A549 (cell line): ENCODE results near the gene MAP6D1.

Source experiments
- CBX8 ChIP-seq: fragments of 200-600 bp; sonication (generic); IDR thresholded peaks from 2 replicates; pipeline ENCODE4 v1.6.1; 2016
- NR3C1 ChIP-seq: fragments of >200 bp; sonication (Bioruptor Twin); formaldehyde crosslinking; IDR thresholded peaks from 3 replicates; pipeline ENCODE4 v1.6.1; 2017
- POLR2A ChIP-seq: IDR thresholded peaks from 2 replicates; pipeline ENCODE4 v1.6.1; 2012; ENCODE audit warnings: mild to moderate bottlenecking, low read length
- ZFP36 ChIP-seq: fragments of 450-650 bp; IDR thresholded peaks from 2 replicates; pipeline ENCODE4 v1.6.1; 2014; ENCODE audit warnings: borderline replicate concordance; ENCODE audit not compliant: partially characterized antibody
- TF ChIP-seq, protein P1 (sequence below): fragments of >200 bp; sonication (Bioruptor Twin); formaldehyde crosslinking; IDR thresholded peaks from 3 replicates; pipeline ENCODE4 v1.5.1; 2016
- TF ChIP-seq, protein P2 (sequence below): fragments of 200-600 bp; sonication (generic); IDR thresholded peaks from 2 replicates; pipeline ENCODE4 v1.6.1; 2016; ENCODE audit warnings: antibody characterized with exemption, mild to moderate bottlenecking, moderate library complexity
- TF ChIP-seq, protein P3 (sequence below): IDR thresholded peaks from 2 replicates; pipeline ENCODE4 v1.6.1; 2012
- TF ChIP-seq, protein P4 (sequence below): fragments of 450-650 bp; IDR thresholded peaks from 2 replicates; pipeline ENCODE4 v1.6.1; 2014; ENCODE audit warnings: antibody characterized with exemption

DNA sequence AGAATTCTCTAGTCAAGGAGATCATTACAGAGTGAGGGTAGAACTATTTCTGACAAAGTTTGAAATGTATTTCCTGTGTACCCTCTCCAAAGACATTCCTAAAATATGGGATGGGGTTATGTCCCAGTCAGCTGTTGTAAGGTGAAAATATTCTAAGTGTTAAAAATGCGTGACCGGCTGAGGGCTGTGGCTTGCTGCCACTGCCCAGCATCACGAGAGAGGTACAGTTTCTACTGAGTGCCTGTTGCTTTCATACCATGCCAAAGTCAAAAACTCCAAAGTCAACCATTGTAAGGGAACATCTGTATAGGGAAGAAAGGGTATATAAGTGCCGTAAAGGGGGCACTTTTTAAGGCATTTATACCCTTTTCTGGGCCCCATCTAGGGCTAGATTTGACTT lies 30.9 kb downstream of the MAP6D1 start:
- TF ChIP-seq ZFP36 (no peak), NR3C1 (no peak), POLR2A (no peak), CBX8 (no peak)
- TF ChIP-seq, protein P1, sequence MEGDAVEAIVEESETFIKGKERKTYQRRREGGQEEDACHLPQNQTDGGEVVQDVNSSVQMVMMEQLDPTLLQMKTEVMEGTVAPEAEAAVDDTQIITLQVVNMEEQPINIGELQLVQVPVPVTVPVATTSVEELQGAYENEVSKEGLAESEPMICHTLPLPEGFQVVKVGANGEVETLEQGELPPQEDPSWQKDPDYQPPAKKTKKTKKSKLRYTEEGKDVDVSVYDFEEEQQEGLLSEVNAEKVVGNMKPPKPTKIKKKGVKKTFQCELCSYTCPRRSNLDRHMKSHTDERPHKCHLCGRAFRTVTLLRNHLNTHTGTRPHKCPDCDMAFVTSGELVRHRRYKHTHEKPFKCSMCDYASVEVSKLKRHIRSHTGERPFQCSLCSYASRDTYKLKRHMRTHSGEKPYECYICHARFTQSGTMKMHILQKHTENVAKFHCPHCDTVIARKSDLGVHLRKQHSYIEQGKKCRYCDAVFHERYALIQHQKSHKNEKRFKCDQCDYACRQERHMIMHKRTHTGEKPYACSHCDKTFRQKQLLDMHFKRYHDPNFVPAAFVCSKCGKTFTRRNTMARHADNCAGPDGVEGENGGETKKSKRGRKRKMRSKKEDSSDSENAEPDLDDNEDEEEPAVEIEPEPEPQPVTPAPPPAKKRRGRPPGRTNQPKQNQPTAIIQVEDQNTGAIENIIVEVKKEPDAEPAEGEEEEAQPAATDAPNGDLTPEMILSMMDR, result no peak
- TF ChIP-seq, protein P2, sequence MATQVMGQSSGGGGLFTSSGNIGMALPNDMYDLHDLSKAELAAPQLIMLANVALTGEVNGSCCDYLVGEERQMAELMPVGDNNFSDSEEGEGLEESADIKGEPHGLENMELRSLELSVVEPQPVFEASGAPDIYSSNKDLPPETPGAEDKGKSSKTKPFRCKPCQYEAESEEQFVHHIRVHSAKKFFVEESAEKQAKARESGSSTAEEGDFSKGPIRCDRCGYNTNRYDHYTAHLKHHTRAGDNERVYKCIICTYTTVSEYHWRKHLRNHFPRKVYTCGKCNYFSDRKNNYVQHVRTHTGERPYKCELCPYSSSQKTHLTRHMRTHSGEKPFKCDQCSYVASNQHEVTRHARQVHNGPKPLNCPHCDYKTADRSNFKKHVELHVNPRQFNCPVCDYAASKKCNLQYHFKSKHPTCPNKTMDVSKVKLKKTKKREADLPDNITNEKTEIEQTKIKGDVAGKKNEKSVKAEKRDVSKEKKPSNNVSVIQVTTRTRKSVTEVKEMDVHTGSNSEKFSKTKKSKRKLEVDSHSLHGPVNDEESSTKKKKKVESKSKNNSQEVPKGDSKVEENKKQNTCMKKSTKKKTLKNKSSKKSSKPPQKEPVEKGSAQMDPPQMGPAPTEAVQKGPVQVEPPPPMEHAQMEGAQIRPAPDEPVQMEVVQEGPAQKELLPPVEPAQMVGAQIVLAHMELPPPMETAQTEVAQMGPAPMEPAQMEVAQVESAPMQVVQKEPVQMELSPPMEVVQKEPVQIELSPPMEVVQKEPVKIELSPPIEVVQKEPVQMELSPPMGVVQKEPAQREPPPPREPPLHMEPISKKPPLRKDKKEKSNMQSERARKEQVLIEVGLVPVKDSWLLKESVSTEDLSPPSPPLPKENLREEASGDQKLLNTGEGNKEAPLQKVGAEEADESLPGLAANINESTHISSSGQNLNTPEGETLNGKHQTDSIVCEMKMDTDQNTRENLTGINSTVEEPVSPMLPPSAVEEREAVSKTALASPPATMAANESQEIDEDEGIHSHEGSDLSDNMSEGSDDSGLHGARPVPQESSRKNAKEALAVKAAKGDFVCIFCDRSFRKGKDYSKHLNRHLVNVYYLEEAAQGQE, result no peak
- TF ChIP-seq, protein P3, sequence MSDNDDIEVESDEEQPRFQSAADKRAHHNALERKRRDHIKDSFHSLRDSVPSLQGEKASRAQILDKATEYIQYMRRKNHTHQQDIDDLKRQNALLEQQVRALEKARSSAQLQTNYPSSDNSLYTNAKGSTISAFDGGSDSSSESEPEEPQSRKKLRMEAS, result no peak
- TF ChIP-seq, protein P4, sequence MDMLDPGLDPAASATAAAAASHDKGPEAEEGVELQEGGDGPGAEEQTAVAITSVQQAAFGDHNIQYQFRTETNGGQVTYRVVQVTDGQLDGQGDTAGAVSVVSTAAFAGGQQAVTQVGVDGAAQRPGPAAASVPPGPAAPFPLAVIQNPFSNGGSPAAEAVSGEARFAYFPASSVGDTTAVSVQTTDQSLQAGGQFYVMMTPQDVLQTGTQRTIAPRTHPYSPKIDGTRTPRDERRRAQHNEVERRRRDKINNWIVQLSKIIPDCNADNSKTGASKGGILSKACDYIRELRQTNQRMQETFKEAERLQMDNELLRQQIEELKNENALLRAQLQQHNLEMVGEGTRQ, result no peak
